Measurements from ENCODE around the gene ING5. TPM values are rescaled to one million over a fixed set of nuclear protein-coding genes. Genes with fewer than 3 reads are reported as not detected.

The ING5 gene
- total and polyA plus RNA-seq, 8 donors = 19.9 to 160 (median 32.4) TPM

- intact Hi-C loops (cut with DNase I; ENCODE audit: low total_unique reads) = no loop called here
- no peaks in the 10 kb centered on the region for H3K36me3 ChIP-seq
- H3K9me3 ChIP-seq = no peaks in the 10 kb centered on the region
- H3K27ac ChIP-seq = no peak overlapping the region
- 43 to 64% (median 51%) methylated on average over 27 to 40 of the region's 40 CpGs for whole genome bisulfite sequencing, 5 donors
- TF ChIP-seq POLR2AphosphoS5 (IDR thresholded peaks at IDR 0.05) (no peak), POLR2A (IDR thresholded peaks at IDR 0.05) (no peak), EP300 (IDR thresholded peaks at IDR 0.05) (no peak), CTCF (IDR thresholded peaks at IDR 0.05) (no peak)
- no peak overlapping the region for H3K4me3 ChIP-seq
- peak; percentile 41 to 67 for DNase-seq
- peaks cover 0 to 78% (median 33%) of the 10 kb centered on the region in 3 donors for H3K27me3 ChIP-seq
- H3K4me1 ChIP-seq = peaks cover 4 to 36% (median 30%) of the 10 kb centered on the region in 4 donors
Measured at GRCh38 chr2:241774419-241775222, 72.8 kb downstream of the ING5 start.

- H3K27ac ChIP-seq = no peak overlapping the region
- H3K36me3 ChIP-seq = no peaks in the 10 kb centered on the region
- H3K9me3 ChIP-seq = peaks cover 0 to 5% (median 0%) of the 10 kb centered on the region in 4 donors
- no peak overlapping the region for H3K4me3 ChIP-seq
- H3K4me1 ChIP-seq = peaks cover 4 to 36% (median 30%) of the 10 kb centered on the region in 4 donors
- H3K27me3 ChIP-seq = peaks cover 0 to 77% (median 33%) of the 10 kb centered on the region in 3 donors
- TF ChIP-seq POLR2AphosphoS5 (IDR thresholded peaks at IDR 0.05) = no peak
- no peak for TF ChIP-seq POLR2A (IDR thresholded peaks at IDR 0.05)
- TF ChIP-seq CTCF (IDR thresholded peaks at IDR 0.05) = no peak
- no peak for TF ChIP-seq EP300 (IDR thresholded peaks at IDR 0.05)
- DNase-seq = no peak
- WGBS, 5 donors = 71 to 78% (median 74%) methylated on average over 29 to 34 of the region's 34 CpGs
- intact Hi-C loops (cut with DNase I; ENCODE audit: low total_unique reads) = no loop called here
Measured at GRCh38 chr2:241775223-241776177, 73.7 kb downstream of the ING5 start.

GRCh38 chr2:241776336-241777169, 74.7 kb downstream of the ING5 start, which contains the start of gene GAL3ST2:
TSS of gene GAL3ST2 (plus strand) at chr2:241776822. CDS start at chr2:241776956, 134 bp downstream.
- H3K27me3 ChIP-seq = peaks cover 0 to 67% (median 33%) of the 10 kb centered on the region in 3 donors
- H3K4me1 ChIP-seq = peaks cover 4 to 32% (median 24%) of the 10 kb centered on the region in 4 donors
- H3K36me3 ChIP-seq = no peaks in the 10 kb centered on the region
- 53 to 81% (median 56%) methylated on average over 13 to 27 of the region's 27 CpGs for WGBS, 5 donors
- TF ChIP-seq POLR2AphosphoS5 (IDR thresholded peaks at IDR 0.05) (no peak), POLR2A (IDR thresholded peaks at IDR 0.05) (no peak), CTCF (IDR thresholded peaks at IDR 0.05) (no peak), EP300 (IDR thresholded peaks at IDR 0.05) (no peak)
- H3K27ac ChIP-seq = no peak within 1 kb of the TSS
- intact Hi-C loops (cut with DNase I; ENCODE audit: low total_unique reads) = no loop called here
- peaks cover 0 to 13% (median 2%) of the 10 kb centered on the region in 4 donors for H3K9me3 ChIP-seq
- DNase-seq = no peak
- H3K4me3 ChIP-seq = no peak within 1 kb of the TSS
